DOHH2 (cell line): ENCODE measurements around the gene RALGAPA2.

Experiments used
- EZH2phosphoT487 ChIP-seq: fragments of 200-600 bp; sonication (generic); IDR thresholded peaks from 2 replicates; pipeline ENCODE4 v1.6.1; 2017; ENCODE audit warnings: borderline replicate concordance, mild to moderate bottlenecking, antibody characterized with exemption, low read length, moderate library complexity, mixed read lengths
- TF ChIP-seq, protein P1 (sequence below): fragments of 200-600 bp; sonication (generic); IDR thresholded peaks from one replicate; pipeline ENCODE4 v1.5.1; 2014; ENCODE audit warnings: antibody characterized with exemption, mild to moderate bottlenecking, low read depth, low read length; ENCODE audit not compliant: poor library complexity, severe bottlenecking

DNA sequence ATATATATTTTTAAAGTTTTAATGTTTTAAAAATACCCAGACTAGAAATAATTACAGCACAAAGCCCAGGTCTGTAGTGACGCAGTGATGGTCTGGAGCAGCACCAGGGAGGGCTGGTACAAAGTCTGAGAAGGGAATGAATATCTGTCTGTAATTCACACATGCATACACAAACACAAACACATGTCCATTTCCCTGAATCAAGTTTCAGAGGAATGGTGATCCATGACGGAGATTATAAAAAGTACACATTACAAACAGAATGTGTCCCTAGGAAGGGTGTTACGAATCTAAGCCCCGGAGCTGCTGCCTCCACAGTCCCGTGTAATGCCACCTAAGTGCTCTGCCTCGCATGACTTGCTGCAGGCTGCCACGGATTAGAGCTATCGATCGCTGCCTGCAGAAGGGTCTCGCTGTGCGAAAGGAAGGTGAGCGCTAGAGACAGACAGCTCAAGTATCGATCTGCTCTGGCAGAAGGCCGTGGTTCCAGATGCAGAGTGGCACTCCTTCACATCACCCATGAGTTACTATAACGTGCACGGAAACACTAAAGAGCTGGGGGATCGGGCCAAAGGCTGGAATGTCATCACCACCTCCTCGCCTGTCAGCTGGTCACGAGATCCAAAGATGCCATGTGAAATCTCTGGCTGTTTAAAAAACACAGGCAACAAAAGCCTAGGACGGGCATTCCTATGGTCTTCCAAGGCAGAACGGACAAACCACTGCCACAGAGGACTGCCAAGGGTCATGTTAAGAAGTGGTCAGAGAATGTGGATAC is 257.4 kb downstream of the RALGAPA2 start:
- TF ChIP-seq, protein P1, sequence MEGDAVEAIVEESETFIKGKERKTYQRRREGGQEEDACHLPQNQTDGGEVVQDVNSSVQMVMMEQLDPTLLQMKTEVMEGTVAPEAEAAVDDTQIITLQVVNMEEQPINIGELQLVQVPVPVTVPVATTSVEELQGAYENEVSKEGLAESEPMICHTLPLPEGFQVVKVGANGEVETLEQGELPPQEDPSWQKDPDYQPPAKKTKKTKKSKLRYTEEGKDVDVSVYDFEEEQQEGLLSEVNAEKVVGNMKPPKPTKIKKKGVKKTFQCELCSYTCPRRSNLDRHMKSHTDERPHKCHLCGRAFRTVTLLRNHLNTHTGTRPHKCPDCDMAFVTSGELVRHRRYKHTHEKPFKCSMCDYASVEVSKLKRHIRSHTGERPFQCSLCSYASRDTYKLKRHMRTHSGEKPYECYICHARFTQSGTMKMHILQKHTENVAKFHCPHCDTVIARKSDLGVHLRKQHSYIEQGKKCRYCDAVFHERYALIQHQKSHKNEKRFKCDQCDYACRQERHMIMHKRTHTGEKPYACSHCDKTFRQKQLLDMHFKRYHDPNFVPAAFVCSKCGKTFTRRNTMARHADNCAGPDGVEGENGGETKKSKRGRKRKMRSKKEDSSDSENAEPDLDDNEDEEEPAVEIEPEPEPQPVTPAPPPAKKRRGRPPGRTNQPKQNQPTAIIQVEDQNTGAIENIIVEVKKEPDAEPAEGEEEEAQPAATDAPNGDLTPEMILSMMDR = no peak
- TF ChIP-seq EZH2phosphoT487 = no peak
